Fibroblast of upper back skin (primary cell): Measurements from ENCODE around the gene TBC1D9.
A peak's percentile ranks its signal among the peaks of the same experiment; 100 is the strongest.

Source experiments
- DNase-seq: peaks from one replicate; pipeline ENCODE4 v3.0.0-alpha.2; 2013

TBC1D9 gene

GRCh38 chr4:140688711-140689598 is 67.2 kb downstream of the TBC1D9 start:
- DNase-seq, result peak; percentile 44

- peak; percentile 36 for DNase-seq
These were observed 69.4 kb downstream of the TBC1D9 start for GRCh38 chr4:140686796-140687195.

GRCh38 chr4:140684314-140684713 is 71.9 kb downstream of the TBC1D9 start:
- DNase-seq, result no peak

GRCh38 chr4:140681201-140681600 is 75.0 kb downstream of the TBC1D9 start:
- no peak for DNase-seq

GRCh38 chr4:140680686-140681085 is 75.5 kb downstream of the TBC1D9 start:
- peak; percentile 30 for DNase-seq

- no peak for DNase-seq
These were observed 76.6 kb downstream of the TBC1D9 start for GRCh38 chr4:140679576-140679975.

- DNase-seq, result no peak
These were observed 80.5 kb downstream of the TBC1D9 start for GRCh38 chr4:140675599-140676231.

- peak; percentile 76 for DNase-seq
These were observed 82.5 kb downstream of the TBC1D9 start for GRCh38 chr4:140673729-140674128.

- no peak for DNase-seq
These were observed 83.8 kb downstream of the TBC1D9 start for GRCh38 chr4:140672416-140672815.

GRCh38 chr4:140668111-140668510 is 88.1 kb downstream of the TBC1D9 start:
- no peak for DNase-seq

- no peak for DNase-seq
These were observed 89.1 kb downstream of the TBC1D9 start for GRCh38 chr4:140666889-140667614.

GRCh38 chr4:140662082-140662869 is 93.9 kb downstream of the TBC1D9 start:
- peak; percentile 18 for DNase-seq

- no peak for DNase-seq
These were observed 94.6 kb downstream of the TBC1D9 start for GRCh38 chr4:140661550-140661949.

GRCh38 chr4:140659943-140660700 is 96.1 kb downstream of the TBC1D9 start:
- no peak for DNase-seq

GRCh38 chr4:140654495-140654814 is 101.7 kb downstream of the TBC1D9 start:
- peak; percentile 42 for DNase-seq

GRCh38 chr4:140653718-140654494 is 102.3 kb downstream of the TBC1D9 start:
- DNase-seq, result peak; percentile 37

- no peak for DNase-seq
These were observed 103.6 kb downstream of the TBC1D9 start for GRCh38 chr4:140652601-140653000.

GRCh38 chr4:140648716-140649308 is 107.4 kb downstream of the TBC1D9 start:
- DNase-seq, result no peak

GRCh38 chr4:140645614-140646412 is 110.4 kb downstream of the TBC1D9 start:
- DNase-seq, result no peak

GRCh38 chr4:140645196-140645595 is 111.0 kb downstream of the TBC1D9 start:
- no peak for DNase-seq
